Fibroblast of skin of scalp (primary cell): ENCODE measurements around the gene PRKCD.

Experiments used
- DNase-seq: peaks from one replicate; pipeline ENCODE4 v3.0.0-alpha.2; 2013

PRKCD gene

GRCh38 chr3:53170325-53171063 is 9.5 kb downstream of the PRKCD start:
- no peak for DNase-seq

GRCh38 chr3:53171064-53171418 is 10.0 kb downstream of the PRKCD start:
- no peak for DNase-seq

- DNase-seq, result no peak
These were observed 11.0 kb downstream of the PRKCD start for GRCh38 chr3:53171827-53172505.

GRCh38 chr3:53173107-53173506 is 12.1 kb downstream of the PRKCD start:
- DNase-seq, result no peak

- no peak for DNase-seq
These were observed 13.6 kb downstream of the PRKCD start for GRCh38 chr3:53174346-53175250.

- no peak for DNase-seq
These were observed 14.9 kb downstream of the PRKCD start for GRCh38 chr3:53175613-53176540.

GRCh38 chr3:53178246-53178645 is 17.2 kb downstream of the PRKCD start:
- no peak for DNase-seq

- DNase-seq, result no peak
These were observed 18.6 kb downstream of the PRKCD start for GRCh38 chr3:53179580-53179979.

- DNase-seq, result no peak
These were observed 19.5 kb downstream of the PRKCD start for GRCh38 chr3:53180305-53181023.

- DNase-seq, result no peak
These were observed 20.0 kb downstream of the PRKCD start for GRCh38 chr3:53181024-53181371.

- no peak for DNase-seq
These were observed 20.5 kb downstream of the PRKCD start for GRCh38 chr3:53181528-53181927.

GRCh38 chr3:53182764-53183355 is 21.9 kb downstream of the PRKCD start:
- no peak for DNase-seq

GRCh38 chr3:53183514-53183913 is 22.5 kb downstream of the PRKCD start:
- DNase-seq, result no peak

GRCh38 chr3:53184701-53185100 is 23.7 kb downstream of the PRKCD start:
- DNase-seq, result no peak

GRCh38 chr3:53185761-53186465 is 24.9 kb downstream of the PRKCD start:
- DNase-seq, result no peak

- DNase-seq, result no peak
These were observed 25.7 kb downstream of the PRKCD start for GRCh38 chr3:53186726-53187125.

- peak; percentile 69 for DNase-seq
These were observed 26.4 kb downstream of the PRKCD start for GRCh38 chr3:53187430-53187829.

GRCh38 chr3:53188136-53188685 is 27.2 kb downstream of the PRKCD start:
- no peak for DNase-seq

- DNase-seq, result no peak
These were observed 27.7 kb downstream of the PRKCD start for GRCh38 chr3:53188720-53189119.

GRCh38 chr3:53189276-53189675 is 28.3 kb downstream of the PRKCD start:
- no peak for DNase-seq
